Mucosa of gallbladder (tissue), 1 donor: ENCODE results near the gene KLHL17. TPM values are rescaled to one million over a fixed set of nuclear protein-coding genes. Genes with fewer than 3 reads are reported as not detected.

ENCODE experiments used
- total RNA-seq: library from RNA; stranded (reverse); gene quantifications from one replicate; pipeline ENCODE4 v1.2.1, GENCODE V29; 2021
- donor health status: DM: no; HTN: no; CAD: no.

Gene KLHL17
- total RNA-seq, 1 donor from 2014 or later, result 22.5 TPM

Other genes starting within 250 kb of the KLHL17 start
- gene SAMD11, start 36.7 kb upstream of the KLHL17 start, total RNA-seq, result 15.0 TPM
- gene NOC2L, start 1.3 kb upstream of the KLHL17 start, total RNA-seq, result 54.1 TPM
- gene PLEKHN1, start 5.9 kb downstream of the KLHL17 start, total RNA-seq, result 1.8 TPM
- gene PERM1, start 21.5 kb downstream of the KLHL17 start, total RNA-seq, result 0.35 TPM
- gene HES4, start 39.5 kb downstream of the KLHL17 start, total RNA-seq, result 25.6 TPM
- gene ISG15, start 52.9 kb downstream of the KLHL17 start, total RNA-seq, result 41.5 TPM
- gene AGRN, start 59.5 kb downstream of the KLHL17 start, total RNA-seq, result 311 TPM
- 1.0 TPM for gene RNF223, start 113.7 kb downstream of the KLHL17 start, total RNA-seq
- gene C1orf159, start 155.5 kb downstream of the KLHL17 start, total RNA-seq, result 18.6 TPM
- gene TTLL10, start 213.3 kb downstream of the KLHL17 start, total RNA-seq, result 0.78 TPM
- 1.1 TPM for gene TNFRSF18, start 246.0 kb downstream of the KLHL17 start, total RNA-seq